ENCODE data around the gene ECEL1.

- TF ChIP-seq, protein P1, sequence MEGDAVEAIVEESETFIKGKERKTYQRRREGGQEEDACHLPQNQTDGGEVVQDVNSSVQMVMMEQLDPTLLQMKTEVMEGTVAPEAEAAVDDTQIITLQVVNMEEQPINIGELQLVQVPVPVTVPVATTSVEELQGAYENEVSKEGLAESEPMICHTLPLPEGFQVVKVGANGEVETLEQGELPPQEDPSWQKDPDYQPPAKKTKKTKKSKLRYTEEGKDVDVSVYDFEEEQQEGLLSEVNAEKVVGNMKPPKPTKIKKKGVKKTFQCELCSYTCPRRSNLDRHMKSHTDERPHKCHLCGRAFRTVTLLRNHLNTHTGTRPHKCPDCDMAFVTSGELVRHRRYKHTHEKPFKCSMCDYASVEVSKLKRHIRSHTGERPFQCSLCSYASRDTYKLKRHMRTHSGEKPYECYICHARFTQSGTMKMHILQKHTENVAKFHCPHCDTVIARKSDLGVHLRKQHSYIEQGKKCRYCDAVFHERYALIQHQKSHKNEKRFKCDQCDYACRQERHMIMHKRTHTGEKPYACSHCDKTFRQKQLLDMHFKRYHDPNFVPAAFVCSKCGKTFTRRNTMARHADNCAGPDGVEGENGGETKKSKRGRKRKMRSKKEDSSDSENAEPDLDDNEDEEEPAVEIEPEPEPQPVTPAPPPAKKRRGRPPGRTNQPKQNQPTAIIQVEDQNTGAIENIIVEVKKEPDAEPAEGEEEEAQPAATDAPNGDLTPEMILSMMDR (IDR thresholded peaks at IDR 0.05) = no peak
- TF ChIP-seq POLR2A (IDR thresholded peaks at IDR 0.05) = no peak
- TF ChIP-seq POLR2AphosphoS5 (IDR thresholded peaks at IDR 0.05) = no peak
- TF ChIP-seq EP300 (IDR thresholded peaks at IDR 0.05) = no peak
These were observed 863 bp downstream of the ECEL1 start for GRCh38 chr2:232486558-232487384.

Data from stomach (tissue), 4 donors.